DND-41 (cell line): ENCODE measurements around the gene COL6A3.

Experiments
- EZH2 ChIP-seq: IDR thresholded peaks from 3 replicates; pipeline ENCODE4 v1.6.1; 2012; ENCODE audit warnings: borderline replicate concordance, low read depth, mild to moderate bottlenecking, moderate library complexity, low read length, inconsistent platforms; ENCODE audit not compliant: severe bottlenecking
- TF ChIP-seq, protein P1 (sequence below): IDR thresholded peaks from 2 replicates; pipeline ENCODE4 v1.5.1; 2012; ENCODE audit warnings: borderline replicate concordance, low read length, moderate library complexity, mild to moderate bottlenecking; ENCODE audit not compliant: poor library complexity, severe bottlenecking; ENCODE audit errors: extremely low read depth

DNA sequence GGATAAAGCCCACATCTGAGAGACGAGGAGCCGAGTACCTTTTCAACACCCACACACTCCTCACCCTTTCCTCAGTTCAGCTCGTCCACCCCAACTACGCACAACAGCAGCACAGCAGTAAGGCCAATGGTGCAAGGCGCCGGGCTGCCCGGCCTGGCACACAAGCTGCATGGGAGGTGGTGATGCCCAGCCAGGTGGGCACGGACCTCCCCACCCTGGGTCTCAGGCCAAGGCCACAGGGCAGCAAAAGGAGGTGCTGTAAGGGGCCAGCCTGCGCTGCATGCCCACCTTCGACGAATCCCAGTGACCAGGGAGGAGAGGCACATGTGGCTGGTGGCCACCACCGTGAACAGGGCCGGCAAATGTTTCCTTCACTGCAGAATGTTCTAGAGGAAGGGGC is 36.6 kb upstream of the COL6A3 start:
- TF ChIP-seq, protein P1, sequence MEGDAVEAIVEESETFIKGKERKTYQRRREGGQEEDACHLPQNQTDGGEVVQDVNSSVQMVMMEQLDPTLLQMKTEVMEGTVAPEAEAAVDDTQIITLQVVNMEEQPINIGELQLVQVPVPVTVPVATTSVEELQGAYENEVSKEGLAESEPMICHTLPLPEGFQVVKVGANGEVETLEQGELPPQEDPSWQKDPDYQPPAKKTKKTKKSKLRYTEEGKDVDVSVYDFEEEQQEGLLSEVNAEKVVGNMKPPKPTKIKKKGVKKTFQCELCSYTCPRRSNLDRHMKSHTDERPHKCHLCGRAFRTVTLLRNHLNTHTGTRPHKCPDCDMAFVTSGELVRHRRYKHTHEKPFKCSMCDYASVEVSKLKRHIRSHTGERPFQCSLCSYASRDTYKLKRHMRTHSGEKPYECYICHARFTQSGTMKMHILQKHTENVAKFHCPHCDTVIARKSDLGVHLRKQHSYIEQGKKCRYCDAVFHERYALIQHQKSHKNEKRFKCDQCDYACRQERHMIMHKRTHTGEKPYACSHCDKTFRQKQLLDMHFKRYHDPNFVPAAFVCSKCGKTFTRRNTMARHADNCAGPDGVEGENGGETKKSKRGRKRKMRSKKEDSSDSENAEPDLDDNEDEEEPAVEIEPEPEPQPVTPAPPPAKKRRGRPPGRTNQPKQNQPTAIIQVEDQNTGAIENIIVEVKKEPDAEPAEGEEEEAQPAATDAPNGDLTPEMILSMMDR = no peak
- TF ChIP-seq EZH2 = no peak
